SIG-M5 treated with dmso at 0.1 percent for 504 hours (cell line): ENCODE measurements around the gene RGP1.

ENCODE experiments used
- DNase-seq: peaks from one replicate; lab custom pipeline; 2025; ENCODE audit not compliant: unreplicated experiment; lab: John Stamatoyannopoulos, UW

The RGP1 gene

GRCh38 chr9:35743452-35743851 lies 5.6 kb upstream of the RGP1 start:
- peak; percentile 14 for DNase-seq

- DNase-seq, result no peak
These were observed 5.1 kb upstream of the RGP1 start for GRCh38 chr9:35743880-35744518.

DNA sequence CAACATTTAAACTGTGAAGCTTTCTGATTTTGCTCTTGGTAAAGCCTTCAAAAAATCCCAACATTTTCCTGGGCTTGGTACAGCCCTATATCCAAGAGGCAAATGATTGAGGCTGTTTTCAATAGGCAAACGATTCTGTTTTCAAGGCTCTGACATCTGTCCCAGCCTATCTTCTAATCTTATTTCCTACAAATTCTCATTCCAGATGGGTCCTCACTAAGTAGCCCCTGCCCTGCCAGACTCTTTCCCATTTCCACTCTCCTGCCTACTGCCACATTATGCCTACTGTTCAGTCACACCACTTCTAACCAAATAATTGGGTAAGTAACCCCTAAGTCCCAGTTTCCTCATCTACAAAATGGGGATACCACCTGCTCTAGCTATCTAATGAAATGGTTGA lies 3.5 kb upstream of the RGP1 start:
- no peak for DNase-seq

GRCh38 chr9:35746583-35746982 lies 2.5 kb upstream of the RGP1 start:
- DNase-seq, result no peak

- DNase-seq, result no peak
These were observed 737 bp upstream of the RGP1 start for GRCh38 chr9:35748242-35748857.

DNA sequence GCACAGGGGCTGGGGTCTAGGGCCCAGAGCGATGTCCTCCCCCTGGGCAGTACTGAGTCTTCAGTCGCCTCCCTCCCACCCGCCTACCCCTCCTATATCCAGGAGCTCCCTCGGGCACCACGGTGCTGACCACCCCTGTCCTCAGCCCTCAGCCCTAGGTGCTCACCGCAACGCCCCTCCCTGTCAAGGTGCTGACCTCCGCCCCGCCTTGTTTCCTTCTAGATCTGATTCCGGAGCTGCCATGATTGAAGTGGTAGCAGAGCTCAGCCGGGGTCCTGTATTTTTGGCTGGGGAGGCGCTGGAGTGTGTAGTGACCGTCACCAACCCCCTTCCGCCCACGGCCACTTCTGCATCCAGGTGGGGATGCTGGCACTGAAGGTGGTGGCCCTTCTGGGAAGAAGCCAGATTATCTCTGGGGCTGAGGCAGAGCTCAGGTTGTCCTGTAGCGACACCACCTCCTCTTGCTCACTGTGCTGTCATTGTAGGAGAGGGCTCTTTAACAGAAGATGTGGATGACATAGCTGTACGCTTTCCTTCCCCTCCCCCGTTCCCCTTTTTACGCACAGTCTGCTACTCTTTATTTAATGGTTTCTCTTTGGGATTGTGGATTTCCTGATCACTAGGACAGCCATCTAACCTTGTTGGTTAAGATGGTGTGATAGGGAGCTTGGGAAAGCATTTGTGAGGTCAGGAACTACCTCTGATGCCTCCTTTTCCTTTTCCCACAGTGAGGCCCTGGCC lies 598 bp downstream of the RGP1 start:
- DNase-seq, result no peak

- no peak for DNase-seq
These were observed 1.1 kb downstream of the RGP1 start for GRCh38 chr9:35750256-35750531.

DNA sequence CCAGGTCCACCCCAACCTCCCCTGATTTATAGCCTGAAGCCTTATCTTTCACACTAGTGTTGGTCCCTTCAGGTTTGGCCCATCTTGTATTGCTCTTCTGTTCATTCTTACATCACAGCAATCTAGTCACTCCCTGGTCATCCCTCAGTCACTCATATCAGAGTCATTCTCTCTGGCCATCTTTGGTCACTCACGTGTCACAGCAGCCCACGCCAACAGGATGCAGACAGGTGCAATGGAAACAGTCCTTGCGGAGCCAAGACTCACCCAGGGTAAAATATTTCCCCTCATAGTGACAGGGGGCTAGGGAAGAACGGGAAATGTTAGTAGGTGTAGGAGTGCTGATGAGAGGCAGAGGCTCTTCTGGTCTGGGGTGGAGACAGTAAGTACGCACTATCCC lies 4.4 kb downstream of the RGP1 start:
- DNase-seq, result no peak

- DNase-seq, result no peak
These were observed 5.2 kb downstream of the RGP1 start, which contains the start of gene MSMP for GRCh38 chr9:35754264-35754663. Gene MSMP, minus strand, starts transcription at chr9:35754276. Its CDS starts 147 bp downstream, at chr9:35754129.

GRCh38 chr9:35755071-35755470 lies 6.0 kb downstream of the RGP1 start:
- no peak for DNase-seq

DNA sequence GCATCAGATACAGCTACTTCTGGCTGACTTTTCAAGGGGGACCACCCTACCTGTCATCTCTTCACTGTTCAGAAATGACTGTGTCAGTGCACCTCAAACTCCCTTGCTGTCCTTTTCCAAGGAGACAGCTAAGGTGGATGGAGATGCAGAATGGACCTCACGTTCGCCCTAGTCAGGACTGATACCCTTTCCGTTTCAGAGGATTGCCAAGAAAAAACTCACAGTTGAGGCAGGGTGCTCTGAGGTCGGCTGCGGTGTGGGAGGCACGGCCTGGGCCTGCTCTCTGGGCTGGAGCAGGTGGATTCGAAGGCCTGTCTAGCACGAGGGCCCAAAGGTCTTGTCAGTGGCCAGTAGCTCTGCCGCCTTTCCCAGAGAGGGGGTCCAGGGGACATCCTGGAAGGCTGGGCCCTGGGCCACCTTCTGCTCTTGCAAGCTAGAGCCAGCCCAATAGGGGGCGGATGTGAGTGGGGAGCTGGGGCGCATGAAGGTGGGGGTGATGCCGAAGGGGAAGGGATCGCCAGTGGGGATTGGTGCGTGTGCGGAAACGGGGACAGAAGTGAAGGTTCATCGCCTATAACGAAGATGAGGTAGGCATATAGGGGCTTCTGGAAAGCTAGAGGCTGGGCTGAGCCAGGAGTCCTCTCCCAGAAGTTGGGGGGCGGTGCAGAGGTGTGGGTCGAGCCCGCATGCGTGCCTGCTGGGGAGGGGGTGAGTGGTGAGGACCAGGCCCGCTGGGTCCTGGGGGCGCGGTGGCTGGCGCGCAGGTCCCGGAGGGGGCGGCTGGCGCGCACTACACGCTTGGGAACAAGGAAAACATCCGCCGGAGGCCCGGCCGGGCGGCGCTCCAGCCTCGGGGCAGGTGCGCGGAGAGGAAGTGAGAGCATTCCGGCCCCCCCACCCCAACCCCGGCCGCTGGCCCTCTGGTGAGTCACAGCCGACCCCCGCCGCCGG lies 7.5 kb downstream of the RGP1 start:
- DNase-seq, result peak; percentile 33

GRCh38 chr9:35757226-35757891 lies 8.3 kb downstream of the RGP1 start:
- DNase-seq, result peak; percentile 48

GRCh38 chr9:35757892-35758275 lies 8.8 kb downstream of the RGP1 start:
- no peak for DNase-seq

DNA sequence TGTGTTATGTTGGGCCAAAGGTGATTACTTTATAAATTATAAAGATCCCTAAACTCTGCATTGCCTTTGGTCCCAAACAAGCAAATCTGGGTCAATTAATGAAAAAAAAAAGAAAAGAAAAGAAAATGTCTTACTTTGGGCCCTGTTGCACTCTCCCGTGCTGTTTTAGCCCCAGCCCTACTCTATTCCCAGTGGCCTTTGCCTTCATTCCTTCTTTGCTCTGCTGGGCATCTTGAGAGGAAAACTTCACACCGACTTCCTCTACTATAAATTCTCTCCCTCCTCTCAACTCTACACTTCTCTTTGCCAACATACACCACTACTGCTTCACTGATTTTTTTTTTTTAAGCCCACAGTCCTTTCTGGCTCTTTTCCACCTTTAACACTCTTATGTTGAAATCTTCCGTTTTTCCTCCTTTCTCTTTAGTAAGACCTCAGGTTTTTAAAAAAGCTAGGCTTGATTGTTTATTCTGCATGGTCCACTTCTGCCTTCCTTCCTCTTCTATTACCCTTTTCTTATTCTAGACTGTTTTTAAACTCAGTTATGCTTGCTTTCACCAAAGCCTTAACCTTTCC lies 9.5 kb downstream of the RGP1 start:
- DNase-seq, result no peak

GRCh38 chr9:35759795-35760194 lies 10.7 kb downstream of the RGP1 start:
- DNase-seq, result no peak

DNA sequence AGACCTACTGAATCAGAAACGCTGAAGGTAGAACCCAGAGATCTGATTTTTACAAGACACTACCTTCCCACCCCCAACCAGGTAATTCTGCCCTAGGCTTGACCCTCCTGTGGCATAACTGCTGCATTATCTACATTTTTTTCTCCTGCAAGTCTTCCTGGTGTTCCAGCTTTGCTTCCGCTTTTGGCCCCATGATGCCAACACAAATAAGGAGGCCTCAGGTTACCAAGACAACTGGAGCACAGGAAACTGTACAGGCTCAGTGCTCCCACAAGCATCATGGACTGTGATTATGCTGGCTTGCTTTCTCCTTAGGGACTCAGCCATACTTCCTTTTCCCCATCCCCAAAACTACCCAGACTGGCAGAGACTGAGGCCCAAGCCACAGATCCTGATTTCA lies 11.6 kb downstream of the RGP1 start:
- DNase-seq, result no peak

GRCh38 chr9:35763181-35763580 lies 14.1 kb downstream of the RGP1 start:
- no peak for DNase-seq

DNA sequence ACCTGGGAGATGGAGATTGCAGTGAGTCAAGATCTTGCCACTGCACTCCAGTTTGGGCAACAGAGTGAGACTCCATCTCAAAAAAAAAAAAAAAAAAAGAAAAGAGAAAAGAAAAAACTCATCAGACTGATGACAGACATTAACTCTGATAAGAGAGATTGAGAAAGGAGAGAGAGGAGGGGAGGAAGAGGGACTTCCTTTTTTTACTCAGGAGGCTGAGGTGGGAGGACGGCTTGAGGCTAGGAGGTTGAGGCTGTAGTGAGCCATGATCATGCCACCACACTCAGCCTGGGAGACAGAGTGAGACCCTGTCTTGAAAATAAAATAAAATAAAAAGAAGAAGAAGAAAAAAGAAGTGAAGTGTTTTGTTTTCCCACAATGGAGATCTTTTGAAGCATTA lies 14.7 kb downstream of the RGP1 start:
- no peak for DNase-seq

- DNase-seq, result no peak
These were observed 17.9 kb downstream of the RGP1 start for GRCh38 chr9:35766997-35767396.

GRCh38 chr9:35767458-35767857 lies 18.4 kb downstream of the RGP1 start:
- DNase-seq, result no peak

DNA sequence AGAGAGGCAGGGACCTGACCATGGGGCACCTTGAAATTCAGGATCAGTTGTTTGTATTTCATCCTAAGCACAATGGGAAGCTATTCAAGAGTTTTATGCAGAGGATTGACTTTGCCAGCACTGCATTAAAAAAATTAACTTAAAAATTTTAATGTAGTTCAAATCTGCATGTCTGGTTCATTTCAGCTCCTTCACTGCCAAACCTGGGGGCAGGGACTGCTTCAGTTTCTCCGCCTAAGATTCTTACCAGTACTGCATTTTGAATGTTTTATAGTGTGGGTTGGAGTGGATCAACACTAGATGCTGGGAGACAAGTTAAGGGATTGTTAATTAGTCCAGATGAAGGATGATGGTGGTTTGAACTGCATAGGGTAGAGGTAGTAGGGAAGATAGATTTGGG lies 20.7 kb downstream of the RGP1 start:
- no peak for DNase-seq
